ENCODE data around the gene TRPM2. TPM values are rescaled to one million over a fixed set of nuclear protein-coding genes. Genes with fewer than 3 reads are reported as not detected.

Gene TRPM2
- total and polyA plus RNA-seq, 8 donors, result 1.3 to 10.3 (median 2.4) TPM

DNA sequence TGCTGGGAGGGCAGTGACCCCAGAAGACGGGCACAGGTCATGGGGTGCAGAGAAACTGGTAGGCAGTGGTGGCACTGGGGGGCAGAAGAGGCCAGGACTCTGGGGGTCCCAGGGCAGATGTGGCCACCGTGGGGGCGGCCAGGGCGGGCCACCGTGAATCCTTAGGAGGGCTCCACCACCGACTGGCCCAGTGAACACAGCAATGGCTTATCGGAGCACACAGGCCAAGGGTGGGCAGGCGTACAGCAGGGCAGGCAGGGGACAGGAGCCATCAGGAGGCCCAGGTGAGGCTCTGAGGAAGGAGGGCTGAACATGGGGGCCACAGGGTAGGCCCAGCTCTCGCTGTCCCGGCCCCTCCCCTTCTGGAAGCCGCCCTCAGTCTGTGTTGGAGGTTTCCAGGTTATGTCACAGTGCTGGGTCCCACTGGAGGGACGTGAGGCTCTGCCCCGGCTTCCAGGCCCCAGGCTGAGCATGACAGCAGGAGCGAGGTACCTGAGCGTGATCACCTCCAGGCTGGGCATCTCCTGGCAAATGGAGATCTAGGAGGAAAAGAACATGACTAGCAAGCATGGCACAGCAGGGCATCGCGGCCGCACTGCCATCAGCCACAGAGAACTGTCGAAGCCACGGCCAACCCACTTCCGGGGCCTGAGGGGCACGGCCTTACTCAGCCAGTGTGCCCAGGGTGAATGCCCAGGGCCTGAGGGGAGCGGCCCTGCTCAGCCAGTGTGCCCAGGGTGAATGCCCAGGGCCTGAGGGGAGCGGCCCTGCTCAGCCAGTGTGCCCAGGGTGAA, 18.0 kb upstream of the TRPM2 start:
- WGBS, 5 donors, result 87 to 95% (median 95%) methylated on average over 18 to 23 of the region's 24 CpGs
- Histone ChIP-seq H3K9me3 (no peaks in the 10 kb centered on the region), H3K36me3 (peaks cover 7 to 53% (median 51%) of the 10 kb centered on the region in 4 donors), H3K4me3 (no peak overlapping the region), H3K27ac (no peak overlapping the region), H3K27me3 (no peaks in the 10 kb centered on the region), H3K4me1 (peaks cover 13 to 23% (median 19%) of the 10 kb centered on the region in 4 donors)
- intact Hi-C loops (cut with DNase I; ENCODE audit: low total_unique reads), result no loop called here
- no peak for DNase-seq
- TF ChIP-seq EP300 (IDR thresholded peaks at IDR 0.05) (no peak), POLR2AphosphoS5 (IDR thresholded peaks at IDR 0.05) (no peak), POLR2A (IDR thresholded peaks at IDR 0.05) (no peak)
- TF ChIP-seq, protein P1, sequence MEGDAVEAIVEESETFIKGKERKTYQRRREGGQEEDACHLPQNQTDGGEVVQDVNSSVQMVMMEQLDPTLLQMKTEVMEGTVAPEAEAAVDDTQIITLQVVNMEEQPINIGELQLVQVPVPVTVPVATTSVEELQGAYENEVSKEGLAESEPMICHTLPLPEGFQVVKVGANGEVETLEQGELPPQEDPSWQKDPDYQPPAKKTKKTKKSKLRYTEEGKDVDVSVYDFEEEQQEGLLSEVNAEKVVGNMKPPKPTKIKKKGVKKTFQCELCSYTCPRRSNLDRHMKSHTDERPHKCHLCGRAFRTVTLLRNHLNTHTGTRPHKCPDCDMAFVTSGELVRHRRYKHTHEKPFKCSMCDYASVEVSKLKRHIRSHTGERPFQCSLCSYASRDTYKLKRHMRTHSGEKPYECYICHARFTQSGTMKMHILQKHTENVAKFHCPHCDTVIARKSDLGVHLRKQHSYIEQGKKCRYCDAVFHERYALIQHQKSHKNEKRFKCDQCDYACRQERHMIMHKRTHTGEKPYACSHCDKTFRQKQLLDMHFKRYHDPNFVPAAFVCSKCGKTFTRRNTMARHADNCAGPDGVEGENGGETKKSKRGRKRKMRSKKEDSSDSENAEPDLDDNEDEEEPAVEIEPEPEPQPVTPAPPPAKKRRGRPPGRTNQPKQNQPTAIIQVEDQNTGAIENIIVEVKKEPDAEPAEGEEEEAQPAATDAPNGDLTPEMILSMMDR (IDR thresholded peaks at IDR 0.05), result no peak

DNA sequence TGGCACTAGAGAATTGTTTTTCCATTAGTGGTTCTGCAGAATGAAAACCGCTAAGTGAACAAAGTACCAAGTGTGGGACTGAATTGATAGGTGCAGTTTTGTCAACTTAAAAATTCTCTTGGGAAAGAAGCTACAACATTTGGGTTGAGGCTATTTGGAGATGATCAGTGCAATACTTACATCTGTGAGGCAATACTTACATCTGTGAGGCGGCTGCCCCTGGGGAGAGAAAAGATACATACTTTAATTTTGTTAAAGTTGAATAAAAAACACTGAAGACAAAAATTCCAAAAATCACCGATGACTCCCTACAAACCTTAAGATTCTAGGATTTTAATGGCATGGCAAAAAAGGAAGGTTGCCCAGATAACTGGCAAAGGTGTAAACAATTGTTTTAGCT, 16.0 kb upstream of the TRPM2 start:
- TF ChIP-seq EP300 (IDR thresholded peaks at IDR 0.05) (no peak), POLR2A (IDR thresholded peaks at IDR 0.05) (no peak), POLR2AphosphoS5 (IDR thresholded peaks at IDR 0.05) (no peak)
- TF ChIP-seq, protein P1 (IDR thresholded peaks at IDR 0.05), result no peak
- Histone ChIP-seq H3K27ac (peak overlapping the region in 4 of 5 donors; percentile 86 to 95 (median 90)), H3K9me3 (no peaks in the 10 kb centered on the region), H3K27me3 (no peaks in the 10 kb centered on the region), H3K4me3 (no peak overlapping the region), H3K36me3 (peaks cover 5 to 34% (median 32%) of the 10 kb centered on the region in 4 donors), H3K4me1 (peaks cover 13 to 25% (median 19%) of the 10 kb centered on the region in 4 donors)
- WGBS, 5 donors, result 66 to 80% (median 76%) methylated on average over 3 of the region's 3 CpGs
- no peak for DNase-seq
- intact Hi-C loops (cut with DNase I; ENCODE audit: low total_unique reads), result no loop called here

DNA sequence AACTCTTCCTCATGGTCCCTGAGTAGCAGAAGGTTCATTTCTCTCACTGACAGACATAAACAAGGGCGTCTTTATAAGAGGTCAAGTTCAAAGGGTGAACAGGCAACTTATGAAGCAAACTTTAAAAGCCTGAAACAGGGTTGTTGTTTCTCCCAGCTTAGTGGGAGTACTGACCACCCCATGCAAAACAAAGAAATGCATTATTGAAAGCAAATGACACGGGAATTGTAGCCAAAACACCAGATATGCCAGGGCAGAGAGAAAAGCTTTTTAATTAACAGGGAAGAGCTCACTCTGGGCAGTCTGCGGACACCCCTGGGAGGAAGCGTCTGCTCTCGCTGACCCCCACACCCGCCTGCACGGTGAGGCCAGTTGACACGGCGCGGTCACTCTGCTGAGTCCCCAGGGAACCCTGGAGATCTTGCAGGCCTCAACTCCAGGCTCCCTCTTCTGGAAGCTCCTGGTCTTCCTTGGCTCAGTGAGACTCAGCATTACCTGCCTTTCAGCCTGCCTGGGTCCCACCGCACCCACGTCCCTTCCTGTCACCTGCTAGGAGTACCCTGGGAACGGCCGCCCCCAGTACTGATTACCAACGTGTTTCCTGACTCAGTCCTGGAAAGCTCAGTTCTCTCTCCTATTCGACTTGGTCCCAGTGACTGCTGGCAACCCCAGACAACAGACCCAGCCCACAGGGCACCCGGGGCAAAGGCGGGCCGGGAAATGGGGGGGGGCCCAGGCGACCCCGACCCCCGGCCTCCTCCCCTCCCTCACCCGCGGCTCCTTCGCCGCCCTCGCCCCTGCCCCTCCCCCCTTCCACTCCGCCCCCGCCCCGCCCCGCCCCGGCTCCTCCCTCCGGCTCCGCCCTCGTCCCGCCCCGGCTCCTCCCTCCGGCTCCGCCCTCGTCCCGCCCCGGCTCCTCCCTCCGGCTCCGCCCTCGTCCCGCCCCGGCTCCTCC, 15.2 kb upstream of the TRPM2 start:
- Histone ChIP-seq H3K27ac (peak overlapping the region; percentile 86 to 95 (median 90)), H3K4me1 (peaks cover 13 to 25% (median 19%) of the 10 kb centered on the region in 4 donors), H3K9me3 (no peaks in the 10 kb centered on the region), H3K4me3 (peak overlapping the region; percentile 43 to 69 (median 53)), H3K27me3 (no peaks in the 10 kb centered on the region), H3K36me3 (peaks cover 5 to 28% (median 25%) of the 10 kb centered on the region in 4 donors)
- peak; percentile 66 to 92 for DNase-seq
- intact Hi-C loops (cut with DNase I; ENCODE audit: low total_unique reads), result no loop called here
- TF ChIP-seq, protein P1 (IDR thresholded peaks at IDR 0.05), result peak in 2 of 7 experiments; percentile 31 to 47
- no peak for TF ChIP-seq EP300 (IDR thresholded peaks at IDR 0.05)
- 5 to 18% (median 6%) methylated on average over 18 to 43 of the region's 47 CpGs for WGBS, 5 donors

Measured in stomach (tissue), 9 donors.